ENCODE data around the gene UNC13D. TPM values are rescaled to one million over a fixed set of nuclear protein-coding genes. Genes with fewer than 3 reads are reported as not detected.

The UNC13D gene
- total and polyA plus RNA-seq, 2 experiments from 2014 or later: 0.06 to 0.65 TPM

DNA sequence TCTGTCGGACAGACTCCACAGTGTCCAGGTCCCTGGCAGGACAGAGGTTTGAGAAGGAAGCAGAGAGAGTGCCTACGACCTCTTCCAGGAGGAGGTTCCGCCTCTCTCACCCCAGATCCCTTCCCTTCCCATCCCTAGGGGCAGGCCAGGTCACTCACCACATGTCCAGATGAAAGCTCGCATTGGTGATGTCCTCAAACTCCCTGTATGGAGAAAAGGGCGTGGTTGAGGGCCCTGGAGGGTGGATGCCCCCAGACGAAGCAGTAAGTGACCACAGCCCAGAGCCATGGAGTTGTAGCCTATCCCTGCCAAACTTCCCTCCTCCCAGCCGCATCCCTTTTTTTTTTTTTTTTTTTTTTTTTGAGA, 3.4 kb downstream of the UNC13D start:
- Histone ChIP-seq H4K20me1 (ENCODE audit: insufficient read depth) (no peaks in the 10 kb centered on the region), H3K9ac (no peak overlapping the region), H3K36me3 (ENCODE audit: low read depth) (no peaks in the 10 kb centered on the region), H3F3A (ENCODE audit: insufficient read depth) (no peaks in the 10 kb centered on the region), H3K27me3 (replicated peaks; ENCODE audit: insufficient read depth) (no peaks in the 10 kb centered on the region), H3K79me2 (ENCODE audit: insufficient read depth) (no peaks in the 10 kb centered on the region), H2AFZ (no peak overlapping the region), H3K9me2 (ENCODE audit: insufficient read depth) (no peaks in the 10 kb centered on the region), H3K9me3 (ENCODE audit: low read depth) (no peaks in the 10 kb centered on the region), H3K4me2 (ENCODE audit: unreplicated experiment) (no peak overlapping the region), H3K4me3 (no peak overlapping the region), H3K4me1 (ENCODE audit: insufficient read depth) (peaks cover 3% of the 10 kb centered on the region), H3K27ac (no peak overlapping the region)
- in situ Hi-C loops (cut with MboI): no loop called here
- TF ChIP-seq EZH2 (IDR thresholded peaks at IDR 0.05; ENCODE audit: insufficient read depth, poor library complexity, severe bottlenecking): no peak
- no peak for TF ChIP-seq EZH2phosphoT487 (IDR thresholded peaks at IDR 0.05; ENCODE audit: insufficient read depth, low read depth)
- 72 to 74% methylated on average over 7 of the region's 7 CpGs for WGBS, 2 experiments (ENCODE audit: low coverage in 1 of 2, low lambda C conversion rate in 2 of 2, missing lambda C conversion rate in 2 of 2)
- DNase-seq: no peak

DNA sequence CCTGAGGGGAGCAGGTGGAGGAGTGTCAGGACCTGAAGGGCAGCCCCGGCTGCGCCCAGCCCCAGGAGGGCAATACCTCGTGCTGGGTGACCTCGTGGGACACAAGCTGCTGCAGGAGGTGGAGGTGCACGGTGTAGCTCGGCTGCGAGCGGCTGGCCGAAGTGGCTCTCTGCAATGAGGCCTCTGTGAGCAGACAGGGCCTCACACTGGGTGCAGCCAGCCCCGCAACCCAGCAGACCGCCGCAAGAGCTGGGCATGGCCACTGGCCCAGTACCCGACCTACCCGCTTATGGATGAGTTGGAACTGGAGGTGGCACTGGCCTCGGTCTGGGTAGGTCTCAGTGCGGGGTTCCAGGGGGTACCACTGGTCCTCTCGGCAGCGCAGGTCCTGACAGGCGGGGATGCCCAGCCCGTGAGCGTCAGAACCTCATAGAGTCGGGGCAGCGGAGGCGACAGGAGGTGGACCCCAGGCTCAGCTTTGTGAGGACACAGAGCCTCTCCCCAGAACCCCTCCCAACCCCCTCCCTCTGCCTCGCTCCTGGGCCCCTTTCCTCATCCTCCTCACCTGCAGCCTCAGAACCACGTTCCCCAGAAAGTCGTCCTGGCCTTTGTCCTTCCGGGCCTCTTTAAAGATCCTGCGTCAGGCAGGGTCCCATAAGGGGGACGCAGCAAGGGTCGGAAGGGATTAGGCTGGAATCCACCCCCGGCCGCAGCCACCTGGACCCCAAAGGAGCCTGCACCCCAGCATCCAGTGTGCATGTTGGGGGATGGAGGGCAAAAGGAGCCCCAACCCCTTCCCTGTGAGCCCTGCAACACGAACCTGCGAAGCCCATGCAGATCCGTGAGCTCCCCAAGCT, 4.0 kb downstream of the UNC13D start:
- Histone ChIP-seq H3K4me3 (no peak overlapping the region), H3K9me3 (ENCODE audit: low read depth) (no peaks in the 10 kb centered on the region), H3K36me3 (ENCODE audit: low read depth) (no peaks in the 10 kb centered on the region), H2AFZ (no peak overlapping the region), H3K27me3 (replicated peaks; ENCODE audit: insufficient read depth) (no peaks in the 10 kb centered on the region), H3K27ac (no peak overlapping the region), H3K4me2 (ENCODE audit: unreplicated experiment) (no peak overlapping the region), H3K4me1 (ENCODE audit: insufficient read depth) (no peaks in the 10 kb centered on the region; the same call in 1 of the 2 replicates), H4K20me1 (ENCODE audit: insufficient read depth) (no peaks in the 10 kb centered on the region), H3K79me2 (ENCODE audit: insufficient read depth) (no peaks in the 10 kb centered on the region), H3K9me2 (ENCODE audit: insufficient read depth) (no peaks in the 10 kb centered on the region), H3F3A (ENCODE audit: insufficient read depth) (no peaks in the 10 kb centered on the region), H3K9ac (no peak overlapping the region)
- in situ Hi-C loops (cut with MboI): no loop called here
- WGBS, 2 experiments (ENCODE audit: low coverage in 1 of 2, low lambda C conversion rate in 2 of 2, missing lambda C conversion rate in 2 of 2): 89 to 90% methylated on average over 26 to 35 of the region's 36 CpGs
- no peak for DNase-seq
- TF ChIP-seq EZH2phosphoT487 (IDR thresholded peaks at IDR 0.05; ENCODE audit: insufficient read depth, low read depth): no peak
- no peak for TF ChIP-seq EZH2 (IDR thresholded peaks at IDR 0.05; ENCODE audit: insufficient read depth, poor library complexity, severe bottlenecking)

DNA sequence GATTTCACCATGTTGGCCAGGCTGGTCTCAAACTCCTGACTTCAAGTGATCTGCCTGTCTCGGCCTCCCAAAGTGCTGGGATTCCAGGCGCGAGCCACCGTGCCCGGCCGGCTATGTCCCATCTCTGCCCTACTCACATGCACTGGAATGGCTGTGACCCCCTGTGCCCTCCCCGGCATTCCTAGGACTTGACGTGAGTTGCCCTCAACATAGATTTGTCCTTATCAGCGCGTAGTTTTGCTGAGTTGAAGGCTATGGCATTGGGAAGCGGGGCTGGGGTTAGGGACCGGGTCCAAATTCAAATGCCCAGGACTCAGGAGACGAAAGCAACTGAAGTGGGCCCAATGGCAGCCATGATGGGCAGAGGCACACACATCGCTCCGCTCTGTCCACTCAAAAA, 5.8 kb downstream of the UNC13D start:
- DNase-seq: no peak
- H3K9me3 ChIP-seq (ENCODE audit: low read depth): no peaks in the 10 kb centered on the region
- no peak overlapping the region for H3K27ac ChIP-seq
- H3K79me2 ChIP-seq (ENCODE audit: insufficient read depth): no peaks in the 10 kb centered on the region
- no peak overlapping the region for H3K9ac ChIP-seq
- H3F3A ChIP-seq (ENCODE audit: insufficient read depth): no peaks in the 10 kb centered on the region
- in situ Hi-C loops (cut with MboI): no loop called here
- H3K4me3 ChIP-seq: no peak overlapping the region
- H3K4me2 ChIP-seq (ENCODE audit: unreplicated experiment): no peak overlapping the region
- no peaks in the 10 kb centered on the region for H3K36me3 ChIP-seq (ENCODE audit: low read depth)
- no peaks in the 10 kb centered on the region for H4K20me1 ChIP-seq (ENCODE audit: insufficient read depth)
- 93 to 96% methylated on average over 15 of the region's 15 CpGs for WGBS, 2 experiments (ENCODE audit: low coverage in 1 of 2, low lambda C conversion rate in 2 of 2, missing lambda C conversion rate in 2 of 2)
- no peaks in the 10 kb centered on the region for H3K27me3 ChIP-seq (replicated peaks; ENCODE audit: insufficient read depth)
- H3K4me1 ChIP-seq (ENCODE audit: insufficient read depth): no peaks in the 10 kb centered on the region
- H2AFZ ChIP-seq: no peak overlapping the region
- no peaks in the 10 kb centered on the region for H3K9me2 ChIP-seq (ENCODE audit: insufficient read depth)
- TF ChIP-seq EZH2 (IDR thresholded peaks at IDR 0.05; ENCODE audit: insufficient read depth, poor library complexity, severe bottlenecking) (no peak), EZH2phosphoT487 (IDR thresholded peaks at IDR 0.05; ENCODE audit: insufficient read depth, low read depth) (no peak)

DNA sequence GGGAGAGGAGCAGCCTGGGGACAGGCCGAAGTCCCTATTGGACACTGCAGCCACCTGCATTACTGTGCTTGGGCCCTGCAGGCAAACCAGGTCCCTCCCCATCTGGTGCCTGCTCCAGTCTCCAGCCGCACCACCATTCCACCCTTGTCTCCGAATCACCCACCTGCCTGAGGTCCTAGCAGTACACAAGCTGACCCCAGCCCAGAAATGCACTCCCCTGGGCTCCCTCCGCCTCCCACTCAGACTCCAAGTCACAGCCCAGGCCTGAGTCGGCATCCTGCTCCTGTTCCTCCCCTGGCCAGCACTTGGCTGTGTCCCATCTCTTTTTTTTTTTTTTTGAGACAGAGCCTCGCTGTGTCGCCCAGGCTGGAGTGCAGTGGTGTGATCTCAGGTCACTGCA, 6.3 kb downstream of the UNC13D start:
- TF ChIP-seq EZH2 (IDR thresholded peaks at IDR 0.05; ENCODE audit: insufficient read depth, poor library complexity, severe bottlenecking) (no peak), EZH2phosphoT487 (IDR thresholded peaks at IDR 0.05; ENCODE audit: insufficient read depth, low read depth) (no peak)
- 79 to 80% methylated on average over 6 to 7 of the region's 7 CpGs for WGBS, 2 experiments (ENCODE audit: low coverage in 1 of 2, low lambda C conversion rate in 2 of 2, missing lambda C conversion rate in 2 of 2)
- in situ Hi-C loops (cut with MboI): no loop called here

More for the DNA sequence above, 6.3 kb downstream of the UNC13D start:
- H3K79me2 ChIP-seq (ENCODE audit: insufficient read depth): no peaks in the 10 kb centered on the region
- no peak overlapping the region for H3K9ac ChIP-seq
- no peaks in the 10 kb centered on the region for H3K4me1 ChIP-seq (ENCODE audit: insufficient read depth)
- no peaks in the 10 kb centered on the region for H3K9me2 ChIP-seq (ENCODE audit: insufficient read depth)
- no peaks in the 10 kb centered on the region for H3K27me3 ChIP-seq (replicated peaks; ENCODE audit: insufficient read depth)
- H3K4me2 ChIP-seq (ENCODE audit: unreplicated experiment): no peak overlapping the region
- no peaks in the 10 kb centered on the region for H3F3A ChIP-seq (ENCODE audit: insufficient read depth)
- H3K36me3 ChIP-seq (ENCODE audit: low read depth): no peaks in the 10 kb centered on the region
- no peaks in the 10 kb centered on the region for H3K9me3 ChIP-seq (ENCODE audit: low read depth)
- H3K27ac ChIP-seq: no peak overlapping the region
- no peak overlapping the region for H3K4me3 ChIP-seq
- H4K20me1 ChIP-seq (ENCODE audit: insufficient read depth): no peaks in the 10 kb centered on the region
- no peak for DNase-seq
- H2AFZ ChIP-seq: no peak overlapping the region

Measured in GM23248 (cell line).